HG02973 (cell line): ENCODE measurements around the gene NEDD4.
"Not testable (repeated sequence)": the region's sequence is repeated elsewhere in the genome, so short reads cannot be mapped to it uniquely, and the experiment has no call there.

Source experiments
- ATAC-seq: cut with Tn5 transposase; IDR thresholded peaks from one replicate; pipeline ENCODE4 v1.9.1; 2021; ENCODE audit warnings: moderate library complexity; ENCODE audit not compliant: unreplicated experiment

The NEDD4 gene

GRCh38 chr15:55786341-55786740, 207.1 kb downstream of the NEDD4 start:
- no peak for ATAC-seq

GRCh38 chr15:55785593-55785992, 207.8 kb downstream of the NEDD4 start:
- not testable (repeated sequence) for ATAC-seq

GRCh38 chr15:55784286-55784685, 209.1 kb downstream of the NEDD4 start:
- ATAC-seq = no peak

GRCh38 chr15:55782901-55783300, 210.5 kb downstream of the NEDD4 start:
- no peak for ATAC-seq

GRCh38 chr15:55780292-55780691, 213.1 kb downstream of the NEDD4 start:
- ATAC-seq = no peak

GRCh38 chr15:55778932-55779331, 214.5 kb downstream of the NEDD4 start:
- no peak for ATAC-seq
